ENCODE results near the gene RAD51B.
"Not testable (repeated sequence)": the region's sequence is repeated elsewhere in the genome, so short reads cannot be mapped to it uniquely, and the experiment has no call there.

RAD51B gene

DNA sequence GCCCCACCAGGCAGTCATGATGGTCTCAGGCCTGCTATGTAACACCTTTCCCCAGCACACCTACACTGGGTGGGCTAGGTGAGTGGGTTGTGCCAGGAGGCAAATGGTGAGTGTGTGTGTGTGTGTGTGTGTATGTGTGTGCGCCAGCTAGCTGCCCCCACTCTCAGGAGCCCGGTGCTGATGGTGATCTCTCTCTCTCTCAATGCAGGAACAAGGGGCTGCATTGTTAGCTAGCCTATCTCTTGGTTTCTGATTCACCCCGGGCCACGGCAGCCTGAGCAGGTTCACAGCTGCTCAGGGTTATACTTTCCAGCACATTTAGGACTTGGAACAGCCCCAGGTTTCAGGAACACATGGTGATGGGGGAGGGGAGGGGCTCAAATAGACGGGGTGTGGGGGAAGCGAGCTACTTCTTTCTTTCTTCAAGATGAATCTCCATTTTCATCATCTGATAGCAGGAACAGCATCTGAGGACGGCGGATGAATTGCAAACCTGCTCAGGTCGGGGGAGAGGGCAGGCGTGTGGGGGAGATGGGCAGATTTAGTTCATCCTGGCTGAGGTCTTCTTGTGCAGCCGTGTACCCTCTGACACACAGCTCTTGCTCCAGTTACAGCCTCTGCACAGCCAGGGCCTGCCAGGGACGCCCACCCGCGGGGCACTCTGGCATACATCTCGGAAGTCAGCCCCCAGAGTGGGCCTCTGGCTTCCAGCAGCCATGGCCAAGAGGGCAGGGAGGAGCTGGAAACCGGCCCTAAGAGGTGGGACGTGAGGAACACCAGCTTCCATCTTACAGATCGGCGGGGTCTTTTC is 835.6 kb downstream of the RAD51B start:
- no peak for DNase-seq

GRCh38 chr14:68655911-68656316 is 836.3 kb downstream of the RAD51B start:
- DNase-seq = no peak

GRCh38 chr14:68656452-68656851 is 836.9 kb downstream of the RAD51B start:
- no peak for DNase-seq

- no peak for DNase-seq
Measured at GRCh38 chr14:68657300-68658028, 837.9 kb downstream of the RAD51B start.

GRCh38 chr14:68658029-68658509 is 838.5 kb downstream of the RAD51B start:
- no peak for DNase-seq

GRCh38 chr14:68658943-68659931 is 839.7 kb downstream of the RAD51B start:
- DNase-seq = no peak

GRCh38 chr14:68660495-68660894 is 840.9 kb downstream of the RAD51B start:
- DNase-seq = no peak

DNA sequence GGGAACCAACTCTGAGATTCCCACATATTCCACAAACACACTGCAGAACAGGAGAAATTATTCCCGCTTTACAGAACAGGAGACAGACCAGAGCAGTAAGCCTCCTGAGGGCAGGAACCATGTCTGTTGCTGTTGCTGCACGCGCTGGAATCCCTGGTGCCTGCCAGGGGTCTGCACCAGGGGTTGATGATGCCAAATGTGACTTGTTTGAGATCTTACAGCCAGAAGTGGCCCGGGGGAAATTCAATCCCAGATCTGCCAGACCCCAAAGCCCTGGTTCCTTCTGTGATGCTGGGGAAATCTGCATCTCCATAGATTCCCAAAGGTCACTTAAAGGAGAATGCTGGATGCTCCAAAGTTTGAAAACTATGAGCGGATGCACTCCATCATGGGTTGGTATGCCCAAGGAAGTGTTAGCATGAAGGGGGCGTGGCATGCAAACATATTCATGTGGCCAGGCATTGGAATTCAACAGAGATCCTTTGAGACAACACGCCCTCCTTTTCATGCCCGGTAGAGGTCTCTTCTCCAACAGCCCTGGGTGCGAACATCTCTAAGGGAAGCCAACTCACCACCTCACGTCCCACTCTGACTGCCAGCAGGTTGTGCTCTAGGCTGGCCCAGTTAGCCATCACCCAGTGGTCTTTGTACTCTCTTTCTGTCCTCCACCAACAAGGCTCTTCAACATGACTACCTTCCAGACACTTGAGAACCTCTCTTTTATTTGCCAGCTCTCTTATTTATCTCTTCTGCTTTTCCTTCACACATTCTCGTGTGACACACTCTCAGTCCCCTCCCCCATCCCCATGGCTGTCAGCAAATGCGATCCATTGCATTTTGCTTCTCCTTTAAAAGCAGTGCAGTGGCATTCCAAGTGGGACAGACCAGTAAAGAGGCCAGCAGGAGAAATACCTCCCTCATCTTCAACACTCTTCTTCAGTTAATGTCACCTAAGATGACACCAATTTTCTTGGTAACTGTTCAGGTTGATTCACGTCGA is 841.9 kb downstream of the RAD51B start:
- DNase-seq = no peak

DNA sequence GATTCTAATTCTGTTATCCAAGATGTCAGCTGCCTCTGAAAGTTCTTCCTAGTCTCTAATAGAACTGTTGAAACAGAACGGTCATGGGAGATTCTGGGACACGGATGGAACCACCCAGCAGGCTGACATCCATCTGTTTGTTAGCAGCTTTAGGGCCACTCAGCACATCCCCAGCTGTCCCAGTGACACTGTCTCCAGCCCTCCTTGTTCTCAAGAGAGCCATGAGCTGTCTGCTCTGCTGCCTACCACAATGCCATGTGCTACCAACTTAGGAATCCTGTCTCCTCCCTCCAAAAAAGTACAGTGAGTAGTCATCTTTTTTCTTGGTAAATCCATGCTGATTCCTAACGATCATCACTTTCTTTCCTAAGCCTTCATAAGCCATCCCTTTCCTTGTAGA is 842.8 kb downstream of the RAD51B start:
- no peak for DNase-seq

DNA sequence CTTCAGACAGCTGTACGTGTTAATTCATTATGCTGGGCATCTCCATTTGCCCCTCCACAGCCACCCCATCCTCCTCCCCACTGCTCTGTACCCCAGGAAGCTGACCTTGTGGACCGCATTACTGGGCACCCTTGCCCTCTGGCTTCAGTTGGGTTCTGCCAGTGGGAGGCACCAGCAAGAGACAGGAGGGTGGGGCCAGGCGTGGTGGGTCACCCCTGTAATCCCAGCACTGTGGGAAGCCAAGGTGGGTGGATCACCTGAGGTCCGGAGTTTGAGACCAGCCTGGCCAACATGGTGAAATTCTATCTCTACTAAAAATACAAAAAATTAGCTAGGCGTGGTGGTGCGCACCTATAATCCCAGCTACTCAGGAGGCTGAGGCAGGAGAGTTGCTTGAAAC is 843.2 kb downstream of the RAD51B start:
- not testable (repeated sequence) for DNase-seq

DNA sequence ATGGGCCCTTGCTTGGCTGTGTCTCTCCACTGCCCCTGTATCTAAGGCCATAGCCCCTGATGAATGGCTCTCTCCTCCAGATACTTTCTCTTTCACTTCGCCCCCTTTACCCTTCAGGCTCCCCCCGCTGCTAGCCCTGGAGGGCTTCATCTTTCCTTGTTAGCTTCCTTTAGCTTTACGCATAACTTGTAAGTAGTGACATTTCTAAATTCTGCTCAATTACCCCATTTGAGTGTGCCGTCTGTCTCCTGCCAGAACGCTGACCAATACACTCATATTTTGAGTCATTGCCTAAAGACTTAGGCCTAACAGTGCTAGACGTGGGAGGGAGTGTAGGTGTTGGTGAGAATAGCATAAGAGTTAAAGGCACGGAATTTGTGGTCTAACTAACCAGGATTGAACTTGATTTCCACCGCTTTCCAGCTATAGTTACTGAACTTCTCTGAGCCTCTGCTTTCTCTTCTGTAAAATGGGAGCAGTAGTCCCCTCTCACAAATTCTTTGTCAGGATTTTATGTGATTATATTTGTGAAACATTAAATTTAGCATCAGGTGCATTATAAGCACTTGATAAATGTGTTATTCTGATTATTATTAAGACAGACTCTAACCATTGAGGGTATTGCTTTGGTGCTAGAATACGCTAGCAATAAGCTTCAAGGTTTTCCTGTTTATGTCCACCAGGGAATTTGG is 844.0 kb downstream of the RAD51B start:
- no peak for DNase-seq

DNA sequence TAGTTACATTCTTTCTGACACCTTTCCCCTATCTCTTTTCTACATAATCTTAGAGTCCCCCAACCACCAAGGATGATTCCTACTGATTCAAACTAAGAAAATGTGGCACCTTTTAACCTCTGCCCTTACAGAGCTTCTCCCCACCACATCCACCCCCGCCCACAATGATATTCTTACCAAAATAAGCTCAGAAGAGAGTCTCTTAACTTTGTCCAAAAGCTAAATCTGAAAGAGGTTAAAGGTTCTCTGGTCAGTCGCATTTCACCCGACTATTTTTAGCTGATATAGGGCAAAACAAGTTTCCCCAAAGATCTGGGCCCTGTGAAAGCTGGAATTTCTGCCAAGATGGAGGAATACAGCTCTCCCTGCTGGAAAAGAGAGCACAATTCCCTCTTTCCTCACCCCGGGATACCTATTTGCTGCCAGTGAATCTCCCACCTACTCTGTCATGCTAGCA is 844.7 kb downstream of the RAD51B start:
- DNase-seq = no peak

DNA sequence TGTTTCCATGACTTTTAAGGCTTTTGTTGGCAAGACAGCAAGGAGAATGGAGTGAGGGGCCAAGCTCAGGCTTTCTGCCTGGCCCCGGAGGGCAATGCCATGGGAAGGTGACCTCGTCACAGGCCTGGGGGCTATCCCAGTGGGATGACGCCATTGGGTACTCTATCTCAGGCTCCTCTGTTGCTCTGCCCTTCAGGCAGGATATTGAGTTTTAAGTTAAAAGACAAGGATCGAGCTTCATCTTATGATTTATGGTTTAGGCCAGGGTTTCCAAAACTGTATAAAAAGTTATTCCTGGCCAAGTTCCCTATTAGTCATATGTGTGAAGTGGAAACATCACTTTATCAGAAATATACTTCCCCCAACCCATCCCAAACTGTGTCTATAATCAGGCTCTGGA is 845.6 kb downstream of the RAD51B start:
- no peak for DNase-seq

GRCh38 chr14:68665792-68666204 is 846.2 kb downstream of the RAD51B start:
- no peak for DNase-seq

- DNase-seq = no peak
Measured at GRCh38 chr14:68666236-68666635, 846.7 kb downstream of the RAD51B start.

GRCh38 chr14:68666899-68667298 is 847.3 kb downstream of the RAD51B start:
- DNase-seq = no peak

- no peak for DNase-seq
Measured at GRCh38 chr14:68667313-68667791, 847.8 kb downstream of the RAD51B start.

DNA sequence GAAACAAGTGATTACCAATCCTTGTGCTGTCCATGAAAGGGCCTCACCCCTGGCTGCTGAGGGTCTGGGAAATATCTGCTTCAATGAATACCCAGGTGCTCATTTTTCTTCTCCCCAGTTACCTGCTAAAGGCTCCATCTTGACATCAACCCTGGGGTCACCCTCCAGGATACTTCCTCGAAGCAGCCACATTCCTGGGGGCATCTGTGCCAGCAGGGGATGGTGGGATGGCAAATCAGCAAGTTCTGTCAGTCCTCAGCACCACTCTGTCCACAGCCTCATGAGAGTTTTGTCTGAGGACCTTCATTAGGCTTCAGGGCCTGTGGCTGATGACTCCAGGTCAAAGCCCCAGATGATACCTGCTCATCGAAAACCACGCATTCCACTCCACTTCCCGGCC is 848.4 kb downstream of the RAD51B start:
- no peak for DNase-seq

DNA sequence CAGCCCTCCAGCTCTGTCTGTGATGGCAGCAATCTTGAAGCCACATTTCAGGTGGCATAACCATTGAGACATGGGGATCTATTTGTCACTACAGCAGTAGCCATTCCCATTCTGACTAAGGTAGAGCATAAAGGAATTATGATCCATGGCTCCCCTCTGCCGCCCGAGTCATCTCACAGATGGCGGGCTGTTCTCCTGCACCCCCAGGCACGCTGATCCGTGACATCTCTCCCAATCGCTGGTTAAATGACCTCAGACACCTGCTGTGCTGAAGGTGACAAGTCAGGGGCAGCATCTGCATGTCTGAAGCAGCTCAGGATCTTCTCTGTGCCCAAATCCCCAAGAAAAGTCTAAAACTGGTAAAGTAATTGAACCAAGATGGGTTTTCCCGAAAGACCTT is 849.0 kb downstream of the RAD51B start:
- DNase-seq = no peak

DNA sequence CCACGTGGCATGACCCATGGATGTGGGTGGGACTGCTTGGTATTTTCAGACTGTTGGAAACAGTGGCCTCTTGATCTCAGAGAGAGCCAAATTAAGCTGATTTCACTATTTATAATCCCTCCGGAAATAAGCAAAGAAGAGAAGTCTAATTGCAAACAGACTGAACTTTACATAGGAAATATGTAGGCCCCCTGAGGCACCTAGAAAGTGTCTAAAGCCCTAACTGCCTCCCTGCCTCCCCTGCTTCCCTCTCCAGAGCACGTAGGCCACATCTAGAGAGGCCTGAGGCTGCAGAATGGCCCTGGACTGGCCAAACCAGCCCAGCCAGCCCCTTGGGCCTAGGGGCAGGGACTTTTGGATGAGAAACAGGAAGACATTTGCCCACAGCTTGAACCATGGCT is 849.5 kb downstream of the RAD51B start:
- no peak for DNase-seq
